ENCODE results near the gene ABCG5.
A peak's percentile ranks its signal among the peaks of the same experiment; 100 is the strongest.

ABCG5 gene

DNA sequence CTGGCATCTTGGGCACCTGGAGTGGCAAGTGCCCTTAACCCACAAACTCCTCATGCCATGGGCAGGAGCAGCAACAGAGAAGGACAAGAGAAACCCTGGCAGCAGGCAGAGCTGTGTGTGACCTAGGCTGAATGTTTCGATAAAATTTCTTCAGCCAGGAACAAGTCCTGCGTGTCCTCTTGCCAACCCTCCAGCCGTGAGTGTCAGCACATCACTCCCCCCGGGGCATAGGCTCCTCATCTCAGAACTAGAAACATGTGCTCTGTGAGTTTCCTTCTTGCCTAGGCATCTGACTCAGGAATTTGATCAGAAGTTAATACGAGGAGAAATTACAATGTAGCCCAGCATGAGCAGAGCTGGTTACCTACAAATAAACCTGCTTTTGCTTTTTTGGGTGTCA lies 2.3 kb upstream of the ABCG5 start:
- H3K9ac ChIP-seq (ENCODE audit: low read depth, low read length) = no peak overlapping the region

GRCh38 chr2:43839776-43840564 lies 1.3 kb upstream of the ABCG5 start:
- H3K36me3 ChIP-seq (ENCODE audit: insufficient read depth, low read length) = no peaks in the 10 kb centered on the region
- no peaks in the 10 kb centered on the region for H3K27me3 ChIP-seq (ENCODE audit: insufficient read depth, low read length)
- no peaks in the 10 kb centered on the region for H3K9me3 ChIP-seq (ENCODE audit: insufficient read depth, low read depth, low read length)
- no peak overlapping the region for H3K27ac ChIP-seq (ENCODE audit: low read depth, low read length)
- 83% methylated on average over 12 of the region's 14 CpGs for WGBS
- no peak overlapping the region for H3K4me3 ChIP-seq (ENCODE audit: low read length)
- H3K4me1 ChIP-seq (ENCODE audit: insufficient read depth, low read length) = peaks cover 6% of the 10 kb centered on the region; the same call in 1 of the 2 replicates
- no peak overlapping the region for H3K9ac ChIP-seq (ENCODE audit: low read depth, low read length)

More for the DNA sequence above, 2.3 kb upstream of the ABCG5 start:
- H3K4me3 ChIP-seq (ENCODE audit: low read length) = no peak overlapping the region
- H3K27ac ChIP-seq (ENCODE audit: low read depth, low read length) = no peak overlapping the region
- H3K9me3 ChIP-seq (ENCODE audit: insufficient read depth, low read depth, low read length) = no peaks in the 10 kb centered on the region
- H3K4me1 ChIP-seq (ENCODE audit: insufficient read depth, low read length) = peaks cover 6% of the 10 kb centered on the region; the same call in 1 of the 2 replicates
- no peaks in the 10 kb centered on the region for H3K27me3 ChIP-seq (ENCODE audit: insufficient read depth, low read length)
- H3K36me3 ChIP-seq (ENCODE audit: insufficient read depth, low read length) = no peaks in the 10 kb centered on the region
- 91% methylated on average over 5 of the region's 5 CpGs for WGBS

DNA sequence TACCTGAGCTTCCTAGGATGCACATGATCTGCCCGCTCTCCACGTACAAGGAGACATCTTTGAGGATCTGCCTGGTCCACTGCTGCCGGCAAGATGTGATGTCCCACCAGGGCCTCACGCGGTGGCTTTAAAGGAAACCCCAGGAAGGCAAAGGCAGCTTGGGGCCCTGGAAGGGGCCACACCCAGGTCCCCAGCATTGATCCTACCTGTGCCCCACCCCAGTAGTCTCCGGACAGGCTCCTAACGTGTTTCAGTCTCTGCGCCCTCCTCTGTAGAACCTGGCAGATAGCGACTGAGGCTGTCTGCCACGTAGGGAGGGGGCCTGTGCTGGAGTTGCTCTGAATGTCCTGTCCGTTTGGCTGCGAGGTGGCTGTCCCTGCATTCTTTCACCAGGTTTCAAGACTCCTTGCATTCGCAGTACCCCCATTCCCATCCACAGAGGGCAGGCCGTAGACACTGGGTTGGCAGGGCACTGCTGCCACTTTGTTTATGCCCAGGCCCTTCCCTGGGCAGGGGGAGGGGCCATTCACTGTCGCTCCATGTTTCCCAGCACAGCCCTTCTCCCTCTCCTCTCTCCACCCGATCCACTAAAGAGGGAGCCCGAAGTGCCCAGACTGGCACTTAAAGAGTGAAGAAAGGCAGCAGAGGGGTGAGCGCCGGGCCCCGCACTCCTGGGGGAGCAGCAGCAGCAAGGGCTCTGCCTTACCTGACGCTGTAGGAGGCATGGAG lies 644 bp downstream of the ABCG5 start:
- Histone ChIP-seq H3K9ac (ENCODE audit: low read depth, low read length) (no peak overlapping the region), H3K4me1 (ENCODE audit: insufficient read depth, low read length) (peaks cover 6% of the 10 kb centered on the region; the same call in 1 of the 2 replicates), H3K36me3 (ENCODE audit: insufficient read depth, low read length) (no peaks in the 10 kb centered on the region), H3K27me3 (ENCODE audit: insufficient read depth, low read length) (no peaks in the 10 kb centered on the region), H3K9me3 (ENCODE audit: insufficient read depth, low read depth, low read length) (no peaks in the 10 kb centered on the region), H3K27ac (ENCODE audit: low read depth, low read length) (no peak overlapping the region), H3K4me3 (ENCODE audit: low read length) (no peak overlapping the region)
- WGBS = 93% methylated on average over 21 of the region's 21 CpGs

- WGBS = 88% methylated on average over 4 of the region's 4 CpGs
Measured at GRCh38 chr2:43837033-43837432, 1.6 kb downstream of the ABCG5 start.

GRCh38 chr2:43832457-43832856 lies 6.2 kb downstream of the ABCG5 start:
- H3K36me3 ChIP-seq (ENCODE audit: insufficient read depth, low read length) = no peaks in the 10 kb centered on the region
- H3K4me1 ChIP-seq (ENCODE audit: insufficient read depth, low read length) = 0 out of 2 replicates have a peak, but pooled peaks cover 4% of the 10 kb centered on the region
- H3K27ac ChIP-seq (ENCODE audit: low read depth, low read length) = no peak overlapping the region
- 58% methylated on average over 3 of the region's 3 CpGs for WGBS
- H3K9me3 ChIP-seq (ENCODE audit: insufficient read depth, low read depth, low read length) = no peaks in the 10 kb centered on the region
- peaks cover 24% of the 10 kb centered on the region for H3K27me3 ChIP-seq (ENCODE audit: insufficient read depth, low read length)
- H3K9ac ChIP-seq (ENCODE audit: low read depth, low read length) = no peak overlapping the region
- peak overlapping the region; percentile 55; the same call in 1 of the 2 replicates for H3K4me3 ChIP-seq (ENCODE audit: low read length)

More at GRCh38 chr2:43837033-43837432, 1.6 kb downstream of the ABCG5 start:
- Histone ChIP-seq H3K27me3 (ENCODE audit: insufficient read depth, low read length) (peaks cover 6% of the 10 kb centered on the region), H3K27ac (ENCODE audit: low read depth, low read length) (no peak overlapping the region), H3K4me1 (ENCODE audit: insufficient read depth, low read length) (peaks cover 10% of the 10 kb centered on the region; the same call in 1 of the 2 replicates), H3K36me3 (ENCODE audit: insufficient read depth, low read length) (no peaks in the 10 kb centered on the region), H3K9me3 (ENCODE audit: insufficient read depth, low read depth, low read length) (no peaks in the 10 kb centered on the region), H3K4me3 (ENCODE audit: low read length) (no peak overlapping the region), H3K9ac (ENCODE audit: low read depth, low read length) (no peak overlapping the region)

- peaks cover 24% of the 10 kb centered on the region for H3K27me3 ChIP-seq (ENCODE audit: insufficient read depth, low read length)
- H3K4me3 ChIP-seq (ENCODE audit: low read length) = peak overlapping the region; percentile 55
- 8% methylated on average over 54 of the region's 54 CpGs for WGBS
- peak overlapping the region; percentile 52; the same call in 1 of the 2 replicates for H3K9ac ChIP-seq (ENCODE audit: low read depth, low read length)
- no peaks in the 10 kb centered on the region for H3K9me3 ChIP-seq (ENCODE audit: insufficient read depth, low read depth, low read length)
- no peaks in the 10 kb centered on the region for H3K36me3 ChIP-seq (ENCODE audit: insufficient read depth, low read length)
- 0 out of 2 replicates have a peak, but pooled peaks cover 4% of the 10 kb centered on the region for H3K4me1 ChIP-seq (ENCODE audit: insufficient read depth, low read length)
- H3K27ac ChIP-seq (ENCODE audit: low read depth, low read length) = no peak overlapping the region
Measured at GRCh38 chr2:43831543-43832294, 6.9 kb downstream of the ABCG5 start.

GRCh38 chr2:43826305-43827250 lies 12.1 kb downstream of the ABCG5 start:
- H3K27me3 ChIP-seq (ENCODE audit: insufficient read depth, low read length) = peaks cover 14% of the 10 kb centered on the region
- 93% methylated on average over 17 of the region's 17 CpGs for WGBS
- H3K9me3 ChIP-seq (ENCODE audit: insufficient read depth, low read depth, low read length) = no peaks in the 10 kb centered on the region
- H3K4me1 ChIP-seq (ENCODE audit: insufficient read depth, low read length) = no peaks in the 10 kb centered on the region
- H3K27ac ChIP-seq (ENCODE audit: low read depth, low read length) = no peak overlapping the region
- H3K9ac ChIP-seq (ENCODE audit: low read depth, low read length) = no peak overlapping the region
- H3K36me3 ChIP-seq (ENCODE audit: insufficient read depth, low read length) = no peaks in the 10 kb centered on the region
- no peak overlapping the region for H3K4me3 ChIP-seq (ENCODE audit: low read length)

GRCh38 chr2:43825841-43826240 lies 12.8 kb downstream of the ABCG5 start:
- Histone ChIP-seq H3K4me1 (ENCODE audit: insufficient read depth, low read length) (no peaks in the 10 kb centered on the region), H3K27ac (ENCODE audit: low read depth, low read length) (no peak overlapping the region), H3K36me3 (ENCODE audit: insufficient read depth, low read length) (no peaks in the 10 kb centered on the region), H3K9me3 (ENCODE audit: insufficient read depth, low read depth, low read length) (no peaks in the 10 kb centered on the region), H3K9ac (ENCODE audit: low read depth, low read length) (no peak overlapping the region), H3K4me3 (ENCODE audit: low read length) (no peak overlapping the region), H3K27me3 (ENCODE audit: insufficient read depth, low read length) (peaks cover 7% of the 10 kb centered on the region)
- WGBS = 97% methylated on average over 2 of the region's 3 CpGs

GRCh38 chr2:43824951-43825493 lies 13.6 kb downstream of the ABCG5 start:
- Histone ChIP-seq H3K9ac (ENCODE audit: low read depth, low read length) (no peak overlapping the region), H3K27me3 (ENCODE audit: insufficient read depth, low read length) (no peaks in the 10 kb centered on the region; the same call in 1 of the 2 replicates), H3K9me3 (ENCODE audit: insufficient read depth, low read depth, low read length) (no peaks in the 10 kb centered on the region), H3K27ac (ENCODE audit: low read depth, low read length) (no peak overlapping the region), H3K4me3 (ENCODE audit: low read length) (no peak overlapping the region), H3K36me3 (ENCODE audit: insufficient read depth, low read length) (no peaks in the 10 kb centered on the region), H3K4me1 (ENCODE audit: insufficient read depth, low read length) (no peaks in the 10 kb centered on the region)
- 95% methylated on average over 10 of the region's 12 CpGs for WGBS

GRCh38 chr2:43824512-43824911 lies 14.1 kb downstream of the ABCG5 start:
- Histone ChIP-seq H3K9ac (ENCODE audit: low read depth, low read length) (no peak overlapping the region), H3K36me3 (ENCODE audit: insufficient read depth, low read length) (no peaks in the 10 kb centered on the region), H3K27me3 (ENCODE audit: insufficient read depth, low read length) (no peaks in the 10 kb centered on the region), H3K27ac (ENCODE audit: low read depth, low read length) (no peak overlapping the region), H3K4me1 (ENCODE audit: insufficient read depth, low read length) (no peaks in the 10 kb centered on the region), H3K4me3 (ENCODE audit: low read length) (no peak overlapping the region), H3K9me3 (ENCODE audit: insufficient read depth, low read depth, low read length) (no peaks in the 10 kb centered on the region)
- WGBS = 100% methylated on average over 2 of the region's 2 CpGs

Data from HUES64 (cell line).